UCSD-AML1 (cell line): ENCODE data around the gene CRIP3.

Experiments used
- DNase-seq: peaks from one replicate; lab custom pipeline; 2025; ENCODE audit not compliant: unreplicated experiment; lab: John Stamatoyannopoulos, UW

Gene CRIP3

DNA sequence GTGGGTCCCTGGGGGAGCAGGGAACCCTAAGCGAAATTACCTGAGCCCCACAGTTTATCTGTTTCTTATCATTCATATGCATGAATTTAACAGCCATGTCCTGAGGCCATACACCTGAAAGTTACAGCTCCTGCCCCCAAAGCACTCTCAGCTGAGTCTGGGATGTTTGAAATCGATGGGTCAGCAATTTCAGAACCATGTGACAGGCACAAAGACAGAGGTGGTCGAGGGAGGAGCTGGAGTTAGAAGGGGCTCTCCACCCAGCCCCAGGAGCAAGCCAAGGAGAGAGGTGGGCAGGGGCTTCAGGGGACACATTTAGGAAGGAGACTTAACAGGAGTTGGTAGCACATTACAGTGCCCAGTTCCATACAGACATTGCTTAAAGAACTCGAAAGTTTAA is 50.4 kb downstream of the CRIP3 start:
- DNase-seq, result no peak

DNA sequence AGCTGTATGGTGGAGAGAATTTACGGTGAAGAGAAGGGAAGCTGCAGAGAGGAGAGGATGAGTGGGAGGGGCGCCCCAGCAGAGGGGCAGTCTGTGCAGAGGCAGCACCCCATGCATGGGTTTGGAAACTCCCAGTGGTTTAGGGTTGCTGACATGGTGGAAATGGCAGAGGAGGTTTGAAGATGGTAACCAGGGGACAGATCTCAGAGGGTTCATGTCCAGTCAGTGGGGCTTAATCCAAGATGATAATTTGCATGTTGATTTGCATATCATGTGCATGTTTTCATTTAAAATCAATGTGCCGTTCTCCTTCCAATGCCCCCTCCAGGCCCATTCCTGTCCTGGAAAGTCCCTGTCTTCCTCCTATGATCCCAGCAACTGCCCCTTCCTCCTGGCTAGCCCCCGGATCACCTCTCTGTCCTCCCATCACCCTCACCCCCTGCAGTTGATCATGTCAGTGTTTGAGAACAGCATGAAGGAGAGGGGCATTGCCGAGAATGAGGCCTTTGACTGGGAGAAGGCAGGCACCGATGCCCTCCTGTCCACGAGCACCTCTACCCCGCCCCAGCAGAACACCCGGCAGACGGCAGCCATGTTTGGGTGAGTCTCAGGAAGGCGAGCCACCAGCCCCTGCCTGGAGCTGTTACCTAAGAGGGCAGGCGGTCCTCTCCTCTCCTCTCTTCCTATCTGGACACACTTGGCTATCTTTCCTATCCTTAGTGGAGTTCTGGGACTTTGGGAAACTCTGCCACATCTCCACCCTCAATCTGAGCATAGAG is 51.1 kb downstream of the CRIP3 start:
- no peak for DNase-seq

DNA sequence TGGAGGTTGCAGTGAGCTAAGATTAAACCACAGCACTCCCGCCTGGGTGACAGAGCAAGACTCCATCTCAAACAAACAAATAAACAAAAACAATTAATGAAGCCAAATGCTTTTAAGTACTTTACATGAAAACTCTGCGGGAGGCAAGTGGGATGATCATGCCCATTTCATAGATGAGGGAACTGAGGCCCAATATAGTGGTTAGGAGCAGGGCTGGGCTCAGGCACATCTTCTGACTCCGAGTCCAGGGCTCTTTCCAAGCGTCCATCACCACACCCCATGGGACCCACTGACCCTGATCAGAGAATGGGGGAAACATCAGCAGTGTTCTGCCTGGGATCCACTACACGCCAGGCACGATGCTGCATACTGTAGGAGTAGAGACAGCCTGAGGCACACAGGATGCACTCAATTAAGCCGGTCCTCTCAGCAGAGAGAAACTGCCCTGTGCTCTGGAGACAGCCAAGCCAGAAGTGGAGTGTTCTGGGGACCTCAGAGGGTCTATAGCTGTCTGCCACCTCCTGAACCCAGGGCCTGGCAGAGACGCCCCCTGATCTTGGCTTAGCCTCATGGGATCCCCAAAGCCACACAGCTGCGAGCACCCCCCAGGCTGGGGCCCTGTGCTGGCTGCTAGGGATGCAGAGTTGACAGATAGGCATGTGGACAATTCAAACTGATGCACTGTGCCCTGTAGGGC is 51.8 kb downstream of the CRIP3 start:
- DNase-seq, result no peak
